Medulla oblongata (tissue), 1 donor: ENCODE data around the gene CC2D1A.

ENCODE experiments used
- DNase-seq: peaks from one replicate; pipeline ENCODE4 v3.0.0-alpha.2; 2015; ENCODE audit errors: extremely low spot score

The CC2D1A gene

DNA sequence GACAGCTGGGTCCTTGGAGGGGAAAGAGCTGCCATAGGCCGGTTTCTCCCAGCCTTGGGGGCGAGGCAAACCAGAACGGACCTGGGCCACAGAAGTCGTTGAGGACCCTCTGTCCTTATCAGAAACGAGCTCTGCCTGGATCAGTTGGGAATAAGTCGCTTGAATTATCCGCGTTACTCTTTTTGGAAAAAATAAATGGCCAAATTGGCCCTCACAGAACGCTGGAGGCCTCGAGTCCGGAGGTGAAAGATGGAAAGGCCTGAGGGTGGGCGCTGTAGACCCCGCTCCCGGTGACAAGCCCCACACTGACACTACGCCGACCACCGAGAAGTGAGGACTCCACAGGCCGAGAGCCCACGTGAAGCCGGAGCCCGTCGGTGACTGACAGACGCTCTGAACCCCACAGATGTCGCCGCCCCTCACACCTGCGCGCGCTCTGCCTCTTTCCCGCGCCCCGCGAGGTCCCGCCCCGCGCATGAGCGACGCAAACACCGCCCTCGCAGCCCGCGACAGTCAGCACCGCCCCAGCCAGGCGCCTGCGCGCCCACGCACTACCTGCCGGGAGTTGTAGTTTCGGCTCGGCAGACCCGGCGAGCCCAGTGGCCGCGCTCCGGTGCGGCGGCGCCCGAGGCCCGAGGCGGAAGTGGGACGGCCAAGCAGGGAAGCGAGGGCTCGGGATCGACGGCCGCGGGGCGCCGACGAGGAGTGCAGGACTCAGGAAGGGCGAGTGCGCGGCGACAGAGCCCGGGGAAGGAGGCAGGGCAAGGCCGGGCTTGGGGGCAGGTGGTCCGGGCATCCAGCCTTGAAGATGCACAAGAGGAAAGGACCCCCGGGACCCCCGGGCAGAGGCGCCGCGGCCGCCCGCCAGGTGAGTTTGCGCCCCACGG lies at the start of gene CC2D1A, which contains the start of gene BRME1:
CC2D1A (plus strand) TSS at position 568 of the 887 bp plus-strand sequence; CDS start at position 809, 241 bp downstream.
BRME1 (minus strand) TSS at position 484 of the 887 bp plus-strand sequence. CDS start 1,225 bp downstream, outside the sequence.
- DNase-seq: peak; percentile 91

DNA sequence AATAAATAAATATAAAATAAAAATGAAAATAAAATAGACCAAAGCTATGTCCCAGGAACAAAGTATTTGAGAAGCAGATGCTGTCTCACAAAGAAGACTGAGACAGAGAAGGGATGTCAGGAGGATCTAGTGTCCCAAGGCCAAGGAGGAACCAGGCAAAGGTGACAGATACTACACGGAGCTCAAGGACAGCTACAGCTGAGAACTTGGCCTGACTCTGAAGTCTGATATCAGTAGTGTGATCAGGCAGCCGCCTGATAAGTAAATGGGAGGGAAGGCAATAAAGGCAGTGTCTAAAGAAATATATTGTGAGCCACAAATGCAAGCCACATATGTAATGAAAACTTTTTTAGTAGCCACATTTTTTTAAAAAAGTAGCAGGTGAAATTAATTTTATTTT lies 49.5 kb upstream of the CC2D1A start:
- no peak for DNase-seq

DNA sequence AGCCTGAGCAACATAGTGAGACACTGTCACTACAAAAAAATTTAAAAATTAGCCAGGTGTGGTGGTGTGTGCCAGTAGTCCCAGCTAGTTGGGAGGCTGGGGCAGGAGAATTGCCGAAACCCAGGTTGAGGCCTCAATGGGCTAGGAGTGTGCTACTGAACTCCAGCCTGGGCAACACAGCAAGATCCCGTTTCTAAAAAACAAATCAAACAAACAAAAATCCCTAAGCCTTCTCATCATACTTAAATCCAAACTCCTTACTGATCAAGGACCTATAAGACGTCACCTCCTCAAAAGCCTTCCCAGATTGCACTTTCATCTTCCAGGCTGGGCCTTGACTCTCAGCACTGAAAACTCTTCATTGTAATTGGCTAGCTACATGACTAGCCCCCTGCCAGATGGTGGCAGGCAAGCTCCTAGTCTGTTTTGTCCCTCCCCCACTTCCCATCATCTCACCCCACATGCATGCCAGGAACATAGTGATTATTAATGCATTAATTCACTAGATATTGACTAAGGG lies 46.6 kb upstream of the CC2D1A start:
- no peak for DNase-seq

DNA sequence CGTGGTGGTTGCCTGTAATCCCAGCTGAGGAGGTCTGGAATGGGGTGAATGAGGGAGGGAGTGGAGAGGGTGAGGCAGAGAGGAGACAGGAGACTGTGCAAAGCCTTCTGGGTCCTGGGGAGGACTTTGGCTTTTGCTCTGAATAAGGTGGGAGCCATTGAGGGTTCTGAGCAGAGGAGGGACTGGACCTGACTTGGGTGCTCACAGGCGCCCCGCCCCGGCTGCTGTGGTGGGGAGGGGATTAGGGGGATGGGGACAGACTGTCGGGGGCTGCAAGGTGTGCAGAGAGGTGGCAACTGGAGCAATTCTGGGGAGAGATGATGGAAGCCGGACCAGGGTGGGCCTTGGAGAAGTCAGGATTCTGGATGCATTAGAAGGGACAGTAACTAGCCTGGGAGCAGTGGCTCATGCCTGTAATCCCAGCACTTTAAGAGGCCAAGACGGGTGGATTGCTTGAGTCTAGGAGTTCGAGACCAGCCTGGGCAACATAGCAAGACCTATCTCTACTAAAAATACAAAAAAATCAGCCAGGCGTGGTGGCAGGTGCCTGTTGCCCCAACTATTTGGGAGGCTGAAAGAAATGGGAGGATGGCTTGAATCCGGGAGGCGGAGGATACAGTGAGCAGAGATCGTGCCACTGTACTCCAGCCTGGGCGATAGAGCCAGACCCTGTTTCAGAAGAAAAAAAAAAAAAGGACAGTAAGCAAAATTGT lies 45.2 kb upstream of the CC2D1A start:
- DNase-seq: no peak

DNA sequence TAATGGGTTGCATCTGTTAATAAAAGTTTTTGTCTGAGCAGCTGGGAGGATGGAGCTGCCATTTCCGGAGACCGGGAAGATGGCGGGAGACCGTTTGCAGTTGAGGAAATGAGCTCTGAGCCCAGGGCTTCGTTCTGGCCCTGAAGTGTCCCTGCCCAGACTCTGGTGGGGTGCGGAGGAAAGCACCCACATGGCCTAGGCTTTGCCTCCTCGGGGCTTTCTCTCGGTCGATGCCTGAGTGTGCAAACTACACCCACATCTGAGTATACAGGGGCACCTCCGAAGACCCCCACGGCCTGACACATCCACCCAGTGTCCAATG lies 44.6 kb upstream of the CC2D1A start:
- no peak for DNase-seq

DNA sequence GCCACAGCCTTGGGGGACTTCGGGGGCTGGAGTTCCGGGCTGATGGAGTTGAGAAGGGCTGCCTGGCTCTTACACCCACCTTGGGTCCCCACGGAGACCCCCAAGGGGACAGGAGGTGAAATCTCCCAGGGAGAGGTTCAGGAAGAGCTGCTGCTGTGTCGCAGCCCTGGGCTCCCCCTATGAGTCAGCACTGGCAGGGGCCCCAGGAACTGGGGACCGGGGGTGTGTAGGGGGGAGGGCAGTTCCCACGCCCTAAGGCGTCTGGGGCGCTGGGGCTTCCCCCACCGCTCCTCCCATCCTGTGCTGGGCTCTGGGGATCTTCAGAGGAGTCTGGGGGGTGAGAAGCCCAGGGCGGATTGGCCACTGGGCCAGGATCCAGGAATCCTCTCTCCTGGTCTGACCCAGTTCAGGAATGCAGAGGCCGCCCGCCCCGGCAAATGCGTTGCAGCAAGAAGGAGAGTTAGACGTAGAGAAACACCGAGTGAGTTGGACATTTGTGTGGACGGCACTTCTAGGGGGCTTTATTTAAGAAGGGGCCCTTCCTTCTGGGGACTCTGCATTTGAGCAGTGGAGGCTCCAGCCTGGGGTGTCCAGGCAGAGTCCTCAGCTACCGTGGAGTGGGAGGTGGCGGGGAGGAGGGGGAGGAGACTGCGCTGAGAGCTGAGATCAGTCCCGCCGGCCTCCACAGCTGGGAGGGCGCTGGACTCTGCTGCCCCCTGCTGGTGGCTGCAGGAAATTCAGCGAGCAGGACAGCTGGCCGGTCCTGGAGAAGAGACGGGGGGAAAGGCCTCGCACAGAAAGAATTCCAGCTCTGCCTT lies 44.1 kb upstream of the CC2D1A start:
- DNase-seq: peak; percentile 95

DNA sequence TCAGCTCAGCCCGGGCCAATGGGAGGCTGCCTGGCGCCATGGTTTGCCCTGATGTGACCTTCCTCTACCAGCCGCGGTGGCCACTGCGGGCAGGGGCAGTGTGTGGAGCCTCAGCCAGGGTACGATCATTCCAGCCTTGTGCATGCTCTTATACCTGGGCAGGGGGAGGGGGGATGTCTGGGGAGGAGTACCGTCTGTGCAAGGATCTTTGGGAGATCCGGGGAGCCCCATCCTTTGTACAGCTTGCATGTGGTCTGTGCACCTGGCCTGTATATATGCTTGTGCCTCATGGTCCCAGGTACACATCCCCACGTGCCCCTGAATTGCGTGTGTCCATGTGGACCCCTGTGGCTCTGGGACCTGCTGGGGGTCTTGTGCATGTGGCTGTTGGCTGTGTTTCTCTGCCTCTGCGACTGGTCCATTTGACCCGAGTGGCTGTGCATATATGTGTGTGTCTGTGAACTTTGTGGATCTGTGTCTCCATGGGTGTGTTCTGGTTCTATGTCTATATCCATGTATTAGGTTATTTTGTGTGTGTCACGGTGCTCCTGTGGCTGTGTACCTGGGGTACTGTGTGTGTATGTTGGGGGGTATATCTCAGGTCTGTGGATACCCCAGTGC lies 41.8 kb upstream of the CC2D1A start:
- DNase-seq: no peak

DNA sequence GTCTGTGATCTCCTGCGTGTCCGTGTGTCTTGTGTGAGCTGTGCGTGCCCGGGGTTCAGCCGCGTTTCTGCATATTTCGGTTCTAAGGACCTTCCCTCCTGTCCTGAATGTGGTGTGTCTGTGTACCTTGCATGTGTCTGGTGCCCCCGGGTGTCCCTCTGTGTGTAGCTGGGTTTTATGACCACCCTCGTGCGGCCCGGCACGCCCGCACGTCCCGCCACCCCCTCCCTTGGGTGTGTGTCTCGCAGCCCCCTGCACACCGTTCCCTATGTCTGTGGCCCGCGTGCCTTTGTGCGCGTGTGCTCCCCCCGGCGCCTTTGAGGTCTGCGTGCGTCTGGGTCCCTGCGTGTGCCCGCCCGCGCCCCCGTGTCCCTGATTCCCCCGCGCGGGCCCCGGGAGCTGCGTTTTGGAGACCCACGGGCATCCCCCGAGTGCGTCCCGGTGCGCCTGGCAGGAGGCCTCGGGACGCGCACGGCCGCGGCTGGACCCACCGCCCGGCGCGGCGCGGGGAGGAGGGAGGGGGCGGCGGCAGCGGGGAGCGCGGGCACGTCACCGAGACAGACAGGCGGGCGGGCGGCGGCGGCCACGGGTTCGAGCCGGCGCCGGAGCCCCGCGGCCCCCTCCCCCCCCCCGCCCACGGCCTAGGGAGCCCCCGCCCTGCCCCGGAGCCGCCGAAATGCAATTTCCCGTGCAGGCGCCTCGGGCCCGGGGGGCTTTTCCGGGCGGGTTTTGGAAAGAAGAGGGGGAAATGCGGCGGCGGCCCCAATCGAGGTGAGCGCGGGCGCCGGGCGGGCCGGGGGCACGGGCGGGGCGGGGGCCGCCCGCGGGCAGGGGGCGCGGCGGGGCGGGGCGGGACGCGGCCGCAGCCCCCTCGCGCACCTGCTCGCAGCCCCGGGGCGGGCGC lies 41.1 kb upstream of the CC2D1A start:
- no peak for DNase-seq

DNA sequence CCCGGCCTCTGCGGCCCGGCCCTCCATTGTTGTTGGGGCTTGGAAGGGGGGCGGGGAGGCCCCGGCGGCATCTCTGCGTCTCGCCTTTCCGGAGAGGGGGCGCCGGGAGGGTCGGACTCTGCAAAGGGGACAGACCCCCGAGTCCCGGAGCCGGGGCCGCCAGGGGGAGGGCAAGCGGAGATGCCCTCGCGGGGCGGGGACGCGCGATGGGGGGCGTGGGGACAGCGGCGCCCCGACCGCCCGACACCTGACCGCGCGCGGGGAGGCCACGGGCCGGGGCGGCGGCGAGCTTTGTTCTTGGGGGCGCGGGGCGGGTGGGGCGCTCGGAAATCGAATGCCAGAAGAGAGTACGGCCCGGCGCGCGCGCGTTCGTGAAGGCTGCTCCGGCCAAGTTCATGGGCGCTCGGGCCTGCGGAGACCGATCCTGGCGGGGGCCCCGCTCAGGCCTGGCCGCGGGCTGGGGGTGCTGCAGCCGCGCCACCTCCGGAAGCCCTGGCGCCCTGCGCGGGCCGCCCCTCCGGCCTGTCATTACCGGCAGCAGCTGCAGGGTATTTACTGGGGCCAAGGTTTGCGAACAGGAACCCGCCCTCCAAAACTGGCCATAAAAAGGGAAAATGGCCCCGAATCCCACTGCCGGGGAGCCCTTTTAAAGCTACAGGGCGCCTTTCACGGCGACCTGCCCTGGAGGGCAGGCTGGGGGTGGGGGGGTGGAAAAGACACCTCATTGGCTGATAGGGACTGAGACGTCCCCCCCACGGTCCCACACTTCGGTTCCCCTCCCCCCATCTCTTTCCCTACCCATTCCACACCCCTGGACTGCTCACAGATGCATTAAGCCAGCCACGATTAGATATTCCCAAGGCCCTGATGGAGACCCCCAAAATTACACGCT lies 40.2 kb upstream of the CC2D1A start:
- DNase-seq: no peak

DNA sequence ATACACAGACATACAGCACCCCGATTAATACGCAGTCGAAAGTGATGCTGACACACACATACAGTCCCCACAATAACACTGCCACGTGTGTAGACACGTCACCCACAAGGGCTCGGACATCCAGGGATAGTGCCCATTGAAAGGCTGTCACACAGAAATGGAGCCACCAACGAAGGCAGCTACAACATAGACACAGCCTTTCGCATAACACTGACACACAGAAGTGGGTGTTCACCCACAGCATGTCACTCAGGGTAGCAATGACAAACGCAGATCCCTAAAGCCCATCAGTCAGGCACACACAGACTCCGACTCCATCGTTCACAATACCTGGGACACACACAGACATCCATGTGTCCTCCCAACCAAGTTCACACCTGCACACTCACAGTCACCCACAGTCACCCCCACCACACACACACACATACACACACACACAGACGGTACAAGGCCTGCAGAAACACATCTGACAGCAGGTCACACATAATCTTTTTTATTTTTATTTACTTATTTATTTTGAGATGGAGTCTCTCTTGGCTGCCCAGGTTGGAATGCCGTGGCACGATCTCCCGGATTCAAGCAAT lies 39.4 kb upstream of the CC2D1A start:
- DNase-seq: no peak

DNA sequence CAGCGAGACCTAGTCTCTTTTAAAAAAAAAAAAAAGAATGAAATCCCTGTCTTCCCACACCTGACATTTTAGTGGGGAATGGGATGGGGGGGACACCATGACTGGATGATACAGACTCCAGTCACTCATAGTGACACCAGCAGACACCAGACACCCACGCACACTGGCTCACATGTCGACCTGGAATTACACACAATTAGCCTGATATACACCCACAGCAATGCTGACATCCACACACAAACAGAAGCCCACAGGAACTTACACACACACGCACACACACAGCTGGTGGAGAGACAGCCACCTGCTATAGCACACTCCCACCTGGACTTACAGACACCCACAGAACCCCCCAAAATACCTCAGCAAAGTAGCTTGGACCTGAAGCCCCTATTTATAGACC lies 37.3 kb upstream of the CC2D1A start:
- DNase-seq: no peak

DNA sequence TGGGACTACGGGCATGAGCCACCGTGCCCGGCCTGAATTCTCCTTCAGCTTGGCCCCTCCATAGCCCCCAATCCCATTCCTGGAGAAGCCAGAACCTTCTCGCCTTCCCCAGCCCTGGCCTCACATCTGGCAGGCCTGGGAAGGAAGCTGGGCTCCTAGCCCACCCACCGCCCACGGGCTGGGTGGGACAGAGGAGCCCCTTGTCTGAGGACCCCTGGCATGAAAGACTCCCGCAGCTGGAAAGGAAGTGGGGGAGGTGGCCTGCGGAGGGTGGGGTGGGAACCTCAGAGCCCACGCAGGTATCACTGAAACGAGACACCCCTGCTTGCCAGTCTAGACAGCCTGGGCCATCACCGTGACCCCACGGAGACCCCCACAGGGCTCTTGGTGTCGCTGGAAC lies 36.7 kb upstream of the CC2D1A start:
- DNase-seq: no peak

DNA sequence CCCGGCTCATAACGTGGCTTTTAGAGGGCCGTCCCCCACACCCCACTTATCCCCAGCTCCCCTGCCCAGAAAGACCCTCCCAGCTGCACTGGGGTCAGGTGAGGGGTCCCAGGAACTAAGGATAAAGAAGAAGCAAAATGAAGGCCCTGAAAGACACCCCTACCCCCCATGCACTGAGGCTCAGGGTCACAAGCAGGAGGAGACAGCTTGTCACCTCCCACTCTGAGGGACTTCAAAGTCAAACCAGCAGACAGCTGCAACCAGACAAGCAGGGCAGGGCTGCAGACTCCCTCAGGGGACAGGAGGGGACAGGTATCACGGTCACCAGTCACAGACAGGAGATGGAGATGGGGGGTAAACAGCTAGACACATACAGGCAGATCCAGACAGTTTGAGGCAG lies 35.1 kb upstream of the CC2D1A start:
- DNase-seq: no peak

DNA sequence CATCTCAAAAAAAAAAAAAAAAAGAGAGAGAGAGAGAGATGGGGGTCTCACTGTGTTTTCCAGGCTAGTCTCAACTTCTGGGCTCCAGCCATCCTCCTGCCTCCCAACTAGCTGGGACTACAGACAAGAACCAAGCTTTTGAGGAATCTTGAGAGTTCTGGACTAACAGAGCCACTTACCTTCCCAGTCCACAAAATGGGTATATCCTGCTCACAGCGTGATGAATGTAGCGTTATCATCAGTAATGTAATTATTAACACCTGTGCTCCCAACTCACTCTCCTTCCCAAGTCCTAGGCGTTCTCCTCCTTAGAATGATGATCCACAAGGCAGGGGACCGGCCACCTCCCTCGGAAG lies 33.7 kb upstream of the CC2D1A start:
- DNase-seq: no peak

DNA sequence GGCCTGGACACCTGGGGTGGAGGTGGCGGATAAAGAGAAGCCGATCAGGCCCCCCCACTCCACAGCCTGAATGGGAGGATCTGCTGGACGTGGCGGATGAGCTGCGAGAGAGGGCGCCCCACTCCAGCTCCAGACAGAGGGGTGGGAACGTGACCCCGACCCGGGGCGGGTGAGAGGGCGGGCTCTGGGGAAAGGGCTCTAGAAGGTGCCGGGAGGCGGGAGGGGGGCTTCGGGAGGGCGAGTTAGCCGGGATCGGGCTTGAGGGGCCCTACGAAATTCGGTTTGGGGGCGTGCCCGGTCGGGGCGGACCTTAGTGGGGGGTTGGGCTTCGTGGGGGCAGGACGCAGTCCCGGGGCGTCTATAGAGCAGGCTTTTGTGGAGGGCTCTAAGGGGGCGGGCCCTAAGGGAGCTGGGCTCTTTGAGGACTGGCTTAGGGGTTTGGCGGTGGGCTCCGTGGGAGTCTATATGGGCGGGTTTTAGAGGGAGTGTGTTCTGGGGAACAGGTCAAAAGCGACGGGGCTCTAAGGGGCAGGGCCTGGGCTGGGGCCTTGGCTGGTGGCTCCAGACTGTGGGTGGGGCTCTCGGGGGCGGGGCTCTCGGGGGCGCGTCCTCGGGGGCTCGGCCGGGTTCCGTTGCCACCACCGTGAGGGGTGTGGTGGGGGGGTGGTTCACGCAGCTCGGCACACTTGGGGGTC lies 33.2 kb upstream of the CC2D1A start:
- DNase-seq: no peak

DNA sequence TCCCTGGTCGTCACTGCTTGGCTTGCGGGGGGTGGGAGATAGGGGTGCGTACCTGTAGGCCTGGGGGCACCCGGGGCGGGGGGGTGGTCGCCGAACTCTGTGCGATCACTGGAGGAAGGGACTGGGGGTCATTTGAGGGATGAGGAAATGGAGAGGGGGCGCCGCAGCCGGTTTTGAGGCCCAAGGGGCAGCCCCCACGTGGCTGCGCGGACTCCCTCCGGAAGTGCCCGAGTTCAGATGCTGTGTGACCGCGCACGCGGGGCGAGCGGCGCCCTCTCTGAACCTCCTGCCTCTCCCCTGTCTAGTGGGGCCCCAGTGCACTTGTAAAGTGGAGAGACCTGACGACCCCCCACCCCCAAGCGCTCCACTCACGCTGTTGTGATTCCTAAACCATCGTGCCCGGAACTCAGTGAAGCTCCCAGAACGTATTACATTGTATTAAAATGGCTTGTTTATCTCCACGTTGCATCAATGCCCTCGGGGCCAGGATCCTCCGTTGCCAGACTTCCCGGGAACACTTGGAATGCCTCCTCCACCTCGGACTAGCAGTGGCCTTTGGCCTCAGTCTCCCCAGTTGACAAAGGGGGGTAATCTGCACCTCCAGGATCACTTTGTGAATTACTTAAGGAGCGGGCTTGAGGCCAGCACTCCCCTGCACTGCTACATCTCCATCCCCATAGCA lies 32.0 kb upstream of the CC2D1A start:
- DNase-seq: no peak

DNA sequence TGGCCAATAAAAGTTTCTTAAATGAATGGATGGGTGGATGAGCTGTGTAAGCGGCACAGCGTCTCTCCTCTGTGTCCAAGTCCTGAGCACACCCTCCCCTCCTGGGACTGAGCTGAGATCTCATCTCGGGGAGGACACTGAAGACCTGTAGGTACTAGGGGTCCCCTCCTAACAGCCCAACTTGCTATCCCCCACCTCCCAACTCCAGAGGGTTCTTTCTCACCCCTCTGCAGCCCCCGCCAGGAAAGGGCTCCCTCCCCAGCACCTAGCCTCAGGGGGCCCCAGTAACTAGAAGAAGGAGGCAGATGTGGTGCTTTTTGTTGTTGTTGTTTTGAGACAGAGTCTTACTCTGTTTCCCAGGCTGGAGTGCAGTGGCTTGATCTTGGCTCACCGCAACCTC lies 30.2 kb upstream of the CC2D1A start:
- no peak for DNase-seq

DNA sequence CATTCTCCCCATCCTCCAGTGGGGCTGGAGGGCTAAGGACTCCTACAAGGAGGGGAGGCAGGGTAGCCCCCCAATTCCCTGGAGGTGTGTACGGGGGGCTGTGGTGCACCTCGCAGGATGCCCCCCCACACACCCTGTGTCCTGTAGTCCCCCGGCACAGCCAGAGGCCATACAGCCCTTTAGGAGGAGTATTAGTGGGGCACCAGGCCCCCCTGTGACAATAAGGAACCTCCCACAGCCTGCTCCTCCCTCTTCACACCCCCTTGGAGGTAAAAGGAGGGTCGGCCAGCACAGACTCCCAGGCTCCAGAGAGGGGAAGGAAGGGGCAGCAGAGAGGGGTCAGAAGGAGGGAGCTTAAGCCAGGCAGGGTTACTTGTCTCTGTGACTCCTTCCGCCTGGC lies 29.2 kb upstream of the CC2D1A start, which contains the start of gene NANOS3:
NANOS3 (plus strand) TSS at position 301 of the 400 bp plus-strand sequence. CDS start 115 bp downstream, outside the sequence.
- no peak for DNase-seq
